Neural crest cell (in vitro differentiated cells): ENCODE measurements around the gene LRRC31. TPM values are rescaled to one million over a fixed set of nuclear protein-coding genes. Genes with fewer than 3 reads are reported as not detected.

Source experiments
- DNase-seq: peaks from one replicate; pipeline ENCODE4 v3.0.0; 2021; ENCODE audit warnings: low read depth, mixed read lengths, low spot score
- H3K27ac Mint-ChIP-seq: one replicate; pipeline ENCODE4 v1.8.0; 2021; ENCODE audit warnings: mild to moderate bottlenecking, mixed read lengths; ENCODE audit not compliant: unreplicated experiment
- H3K27me3 Mint-ChIP-seq: 2 replicates; pipeline ENCODE4 v1.8.0; 2021; ENCODE audit warnings: low read depth, mild to moderate bottlenecking, mixed read lengths
- H3K36me3 Mint-ChIP-seq: 2 replicates; pipeline ENCODE4 v1.8.0; 2021; ENCODE audit warnings: low read depth, mild to moderate bottlenecking, mixed read lengths
- H3K4me1 Mint-ChIP-seq: 2 replicates; pipeline ENCODE4 v1.8.0; 2021; ENCODE audit warnings: mixed read lengths
- H3K4me3 Mint-ChIP-seq: one replicate; pipeline ENCODE4 v1.8.0; 2021; ENCODE audit warnings: mild to moderate bottlenecking, mixed read lengths
- H3K9me3 Mint-ChIP-seq: 2 replicates; pipeline ENCODE4 v1.8.0; 2021; ENCODE audit warnings: mixed read lengths
- CTCF ChIP-seq: fragments of 200-600 bp; sonication (generic); conservative IDR thresholded peaks from 2 replicates; pipeline ENCODE4 v1.5.0; 2021; ENCODE audit warnings: antibody characterized with exemption, mild to moderate bottlenecking
- total RNA-seq: library from RNA; stranded (reverse); gene quantifications from 2 replicates; pipeline ENCODE4 v1.2.1, GENCODE V29; 2021

LRRC31 gene
- total RNA-seq, 1 donor from 2014 or later: not detected

GRCh38 chr3:169847896-169848295 lies 21.8 kb downstream of the LRRC31 start:
- no peak for TF ChIP-seq CTCF
- H3K36me3 Mint-ChIP-seq: no peaks in the 10 kb centered on the region
- H3K4me1 Mint-ChIP-seq: no peaks in the 10 kb centered on the region
- H3K27me3 Mint-ChIP-seq: no peaks in the 10 kb centered on the region
- no peak for DNase-seq
- no peaks in the 10 kb centered on the region for H3K9me3 Mint-ChIP-seq
- no peak overlapping the region for H3K4me3 Mint-ChIP-seq
- no peak overlapping the region for H3K27ac Mint-ChIP-seq

- Mint-ChIP-seq H3K27ac (no peak overlapping the region), H3K27me3 (no peaks in the 10 kb centered on the region), H3K4me3 (no peak overlapping the region), H3K9me3 (no peaks in the 10 kb centered on the region), H3K36me3 (no peaks in the 10 kb centered on the region), H3K4me1 (no peaks in the 10 kb centered on the region)
- no peak for TF ChIP-seq CTCF
- no peak for DNase-seq
These were observed 23.1 kb downstream of the LRRC31 start for GRCh38 chr3:169846458-169847193.

- DNase-seq: no peak
- H3K27me3 Mint-ChIP-seq: no peaks in the 10 kb centered on the region
- H3K4me3 Mint-ChIP-seq: no peak overlapping the region
- H3K27ac Mint-ChIP-seq: no peak overlapping the region
- TF ChIP-seq CTCF: no peak
- no peaks in the 10 kb centered on the region for H3K36me3 Mint-ChIP-seq
- H3K9me3 Mint-ChIP-seq: no peaks in the 10 kb centered on the region
- H3K4me1 Mint-ChIP-seq: no peaks in the 10 kb centered on the region
These were observed 26.8 kb downstream of the LRRC31 start for GRCh38 chr3:169842960-169843359.

- no peak for TF ChIP-seq CTCF
- no peak overlapping the region for H3K27ac Mint-ChIP-seq
These were observed 28.6 kb downstream of the LRRC31 start for GRCh38 chr3:169841171-169841570.

GRCh38 chr3:169838511-169839030 lies 31.2 kb downstream of the LRRC31 start:
- no peak for DNase-seq
- Mint-ChIP-seq H3K4me3 (no peak overlapping the region), H3K36me3 (no peaks in the 10 kb centered on the region), H3K27ac (no peak overlapping the region), H3K27me3 (no peaks in the 10 kb centered on the region), H3K9me3 (no peaks in the 10 kb centered on the region), H3K4me1 (peaks cover 11% of the 10 kb centered on the region)
- no peak for TF ChIP-seq CTCF

More at GRCh38 chr3:169841171-169841570, 28.6 kb downstream of the LRRC31 start:
- DNase-seq: no peak
- Mint-ChIP-seq H3K27me3 (no peaks in the 10 kb centered on the region), H3K9me3 (no peaks in the 10 kb centered on the region), H3K4me1 (peaks cover 7% of the 10 kb centered on the region), H3K36me3 (no peaks in the 10 kb centered on the region), H3K4me3 (no peak overlapping the region)
